GM12865 (cell line): ENCODE results near the gene SMYD2.
"Not testable (repeated sequence)": the region's sequence is repeated elsewhere in the genome, so short reads cannot be mapped to it uniquely, and the experiment has no call there.

Experiments
- DNase-seq: peaks from one replicate; pipeline ENCODE4 v3.0.0; 2010; ENCODE audit warnings: low read depth
- H3K4me3 ChIP-seq: 2 replicates; pipeline ENCODE4 v1.5.1; 2011; ENCODE audit warnings: mild to moderate bottlenecking, low read depth, low read length, control low read depth
- CTCF ChIP-seq: IDR thresholded peaks from 2 replicates; pipeline ENCODE4 v1.5.1; 2011; ENCODE audit warnings: low read length, control low read depth, low read depth, inconsistent platforms; ENCODE audit not compliant: insufficient read depth; ENCODE audit errors: missing control alignments

The SMYD2 gene

GRCh38 chr1:214271174-214271858, 9.6 kb upstream of the SMYD2 start:
- no peak for DNase-seq
- TF ChIP-seq CTCF, result peak; percentile 9
- no peak overlapping the region for H3K4me3 ChIP-seq

- TF ChIP-seq CTCF, result no peak
- H3K4me3 ChIP-seq, result no peak overlapping the region
- DNase-seq, result no peak
Measured at GRCh38 chr1:214271995-214272731, 8.8 kb upstream of the SMYD2 start.

GRCh38 chr1:214272964-214273533, 7.9 kb upstream of the SMYD2 start:
- no peak for TF ChIP-seq CTCF
- no peak for DNase-seq
- no peak overlapping the region for H3K4me3 ChIP-seq

- DNase-seq, H3K4me3 ChIP-seq: not testable (repeated sequence)
Measured at GRCh38 chr1:214275700-214276099, 5.3 kb upstream of the SMYD2 start.

- no peak for TF ChIP-seq CTCF
- H3K4me3 ChIP-seq, result no peak overlapping the region
- DNase-seq, result no peak
Measured at GRCh38 chr1:214276786-214277185, 4.2 kb upstream of the SMYD2 start.

GRCh38 chr1:214277704-214278635, 3.0 kb upstream of the SMYD2 start:
- no peak overlapping the region for H3K4me3 ChIP-seq
- no peak for DNase-seq
- no peak for TF ChIP-seq CTCF
